Fibroblast of skin of scalp (primary cell): ENCODE measurements around the gene ARMC6. TPM values are rescaled to one million over a fixed set of nuclear protein-coding genes. Genes with fewer than 3 reads are reported as not detected.

Source experiments
- DNase-seq: peaks from one replicate; pipeline ENCODE4 v3.0.0-alpha.2; 2013
- polyA plus RNA-seq, 2 experiments: library from polyadenylated mRNA; unstranded; fragments of 120-200 nt; gene quantifications; one replicate each; pipeline ENCODE4 v1.2.1, GENCODE V29; 2013; ENCODE audit not compliant: insufficient read length in 2 of 2

The ARMC6 gene
- 35.7 TPM for polyA plus RNA-seq (2013, experiment 1 of 2; ENCODE audit: insufficient read length)
- polyA plus RNA-seq (2013, experiment 2 of 2; ENCODE audit: insufficient read length) = 33.4 TPM

DNA sequence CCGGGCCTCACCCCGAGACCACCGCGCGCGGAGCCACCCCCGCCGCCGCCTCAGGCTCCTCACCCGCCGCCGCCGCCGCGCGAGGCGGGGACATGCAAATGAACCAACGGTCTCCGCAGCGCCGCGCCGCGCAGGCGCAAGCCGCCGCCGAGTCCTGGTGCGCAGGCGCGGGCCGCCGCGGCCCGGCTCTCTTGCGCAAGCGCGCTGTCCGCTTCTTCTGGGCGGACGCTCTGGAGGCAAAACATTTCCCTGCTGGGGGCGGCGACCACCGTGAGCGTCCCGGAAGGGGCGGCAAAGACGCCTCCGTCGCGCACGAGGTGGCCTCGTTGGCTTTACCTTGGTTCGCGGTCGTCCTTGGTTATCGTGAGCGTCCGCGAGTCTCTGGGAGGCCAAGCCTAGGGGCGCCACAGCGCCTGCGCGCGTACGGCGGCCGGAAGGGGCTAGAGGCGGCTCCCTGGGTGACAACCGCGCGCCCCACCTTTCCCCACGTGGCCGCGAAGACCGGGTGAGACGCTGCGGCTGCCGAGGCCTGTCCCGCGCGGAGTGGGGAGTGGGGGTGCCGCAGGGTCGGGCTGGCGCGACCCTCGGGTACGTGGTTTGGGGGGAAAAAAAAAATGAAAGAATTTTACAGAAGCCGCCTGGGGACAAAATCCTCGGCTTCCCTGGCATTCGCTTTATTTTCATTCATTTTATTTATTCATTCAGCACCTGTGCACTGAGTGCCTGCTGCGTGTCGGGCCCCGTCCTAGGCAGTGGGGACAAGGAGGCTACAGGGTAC is at the start of gene ARMC6, which contains the start of gene SUGP2:
Gene ARMC6 (plus strand): TSS at position 178 of the 778 bp plus-strand sequence. CDS start 607 bp downstream, outside the sequence.
Gene SUGP2 (minus strand): TSS at position 92 of the 778 bp plus-strand sequence. CDS start 2,446 bp downstream, outside the sequence.
- DNase-seq = peak; percentile 87

GRCh38 chr19:18984251-18984650 is 49.2 kb upstream of the ARMC6 start:
- DNase-seq = no peak

- no peak for DNase-seq
Measured at GRCh38 chr19:18985257-18985656, 48.1 kb upstream of the ARMC6 start.

GRCh38 chr19:18987456-18987855 is 45.9 kb upstream of the ARMC6 start:
- no peak for DNase-seq

- DNase-seq = no peak
Measured at GRCh38 chr19:18989316-18989715, 44.1 kb upstream of the ARMC6 start.

DNA sequence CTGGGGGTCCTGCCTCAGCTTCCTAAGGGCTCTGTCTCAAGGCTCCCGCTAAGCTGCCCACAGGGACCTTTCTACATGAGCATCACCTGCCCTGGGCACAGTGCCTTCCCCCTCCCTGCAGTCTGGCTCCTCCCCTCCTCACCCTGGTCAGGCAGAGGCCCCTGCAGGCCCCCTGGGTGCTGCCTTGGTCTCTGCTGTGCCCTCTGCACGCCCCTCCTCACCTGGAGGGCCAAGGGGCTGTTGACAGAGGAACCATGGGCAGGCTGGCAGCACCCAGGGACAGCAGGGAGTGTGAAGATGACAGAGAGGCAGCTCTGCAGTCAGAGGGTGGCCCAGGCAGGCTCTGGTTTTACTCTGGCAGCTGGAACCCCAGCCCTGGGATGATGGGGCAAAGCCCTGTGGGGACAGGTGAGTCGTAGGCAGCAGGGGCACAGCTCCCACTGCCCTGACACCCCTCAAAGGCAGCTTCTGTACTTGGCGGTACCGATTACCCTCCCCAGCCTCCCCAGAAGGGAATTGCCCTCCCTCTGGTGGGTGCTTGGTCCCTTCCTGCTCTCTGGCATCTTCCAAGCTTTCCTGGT is 43.2 kb upstream of the ARMC6 start:
- no peak for DNase-seq

- no peak for DNase-seq
Measured at GRCh38 chr19:18991006-18991405, 42.4 kb upstream of the ARMC6 start.

- no peak for DNase-seq
Measured at GRCh38 chr19:18991468-18991867, 41.9 kb upstream of the ARMC6 start.

GRCh38 chr19:18992696-18993095 is 40.7 kb upstream of the ARMC6 start:
- DNase-seq = no peak

DNA sequence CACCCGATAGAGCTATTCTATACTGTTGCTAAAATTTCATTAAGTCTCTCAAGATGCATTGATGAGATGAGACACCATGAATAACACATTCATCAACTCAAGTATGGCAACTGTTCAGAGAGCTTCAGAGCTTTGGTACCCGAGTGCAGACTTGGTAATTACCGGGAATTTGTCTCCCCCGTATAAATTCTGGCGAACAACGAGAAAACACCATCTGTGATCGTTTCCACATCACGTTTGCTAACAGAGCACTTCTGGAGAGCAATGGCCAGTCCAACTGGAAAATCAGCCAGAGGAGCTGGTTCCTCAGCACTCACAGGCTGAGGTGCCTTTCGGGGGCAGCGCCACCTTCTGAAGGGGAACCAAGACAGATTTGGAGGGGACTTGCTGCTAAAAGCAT is 40.3 kb upstream of the ARMC6 start:
- DNase-seq = no peak

- peak; percentile 83 for DNase-seq
Measured at GRCh38 chr19:18995804-18996241, 37.6 kb upstream of the ARMC6 start.

- no peak for DNase-seq
Measured at GRCh38 chr19:18996351-18996750, 37.1 kb upstream of the ARMC6 start.

DNA sequence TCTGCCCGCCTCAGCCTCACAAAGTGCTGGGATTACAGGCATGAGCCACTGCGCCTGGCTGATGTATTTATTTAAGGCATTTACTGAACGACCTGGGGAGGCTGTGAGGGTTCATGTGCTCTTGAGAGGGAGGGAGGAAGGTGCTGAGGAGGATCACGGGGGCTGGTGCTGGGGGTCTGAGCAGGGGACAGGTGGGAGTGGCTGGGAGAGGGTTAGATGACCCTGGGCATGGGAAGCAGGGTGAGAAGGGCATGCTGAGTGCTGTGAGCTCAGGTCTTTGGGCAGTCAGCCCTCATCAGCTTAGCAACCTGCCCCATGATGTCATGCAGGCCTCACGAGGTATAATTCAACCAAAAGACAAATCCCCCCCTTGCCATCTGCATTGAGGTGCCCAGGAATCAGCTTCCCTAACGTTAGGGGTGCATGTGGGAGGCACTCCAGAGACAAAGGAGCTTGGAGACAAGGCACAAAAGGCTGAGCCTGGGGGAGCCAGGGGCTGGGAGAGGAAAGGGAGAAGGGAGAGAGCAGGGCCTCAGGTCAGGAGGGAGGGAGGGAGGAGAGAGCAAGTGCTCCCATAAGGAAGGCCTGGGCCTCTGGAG is 36.5 kb upstream of the ARMC6 start:
- no peak for DNase-seq

GRCh38 chr19:18998276-18998675 is 35.1 kb upstream of the ARMC6 start:
- DNase-seq = no peak

- DNase-seq = no peak
Measured at GRCh38 chr19:18999016-18999758, 34.2 kb upstream of the ARMC6 start.

- peak; percentile 7 for DNase-seq
Measured at GRCh38 chr19:18999896-19000620, 33.3 kb upstream of the ARMC6 start.

GRCh38 chr19:19004144-19004543 is 29.3 kb upstream of the ARMC6 start:
- DNase-seq = no peak

- DNase-seq = no peak
Measured at GRCh38 chr19:19006213-19006612, 27.2 kb upstream of the ARMC6 start.

DNA sequence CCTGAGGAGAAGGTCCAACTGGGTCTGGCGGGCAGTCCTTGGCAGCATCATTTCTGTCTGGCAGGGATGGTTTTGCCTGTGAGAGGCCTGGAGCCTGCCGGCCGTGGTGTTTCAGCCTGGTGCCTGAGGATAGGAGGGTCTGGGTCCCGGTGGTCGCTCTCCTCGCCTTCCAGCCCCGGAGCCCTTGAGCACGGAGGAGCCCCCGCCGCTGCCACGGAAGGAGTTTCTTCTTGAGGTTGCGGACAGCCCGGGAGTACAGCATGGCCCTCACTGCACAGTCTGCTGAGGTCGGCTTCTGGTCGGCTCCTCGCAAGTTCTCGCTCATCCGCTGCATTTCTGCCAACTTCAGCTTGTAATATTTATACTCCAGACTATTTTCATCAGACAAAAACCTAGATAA is 23.5 kb upstream of the ARMC6 start:
- DNase-seq = no peak

DNA sequence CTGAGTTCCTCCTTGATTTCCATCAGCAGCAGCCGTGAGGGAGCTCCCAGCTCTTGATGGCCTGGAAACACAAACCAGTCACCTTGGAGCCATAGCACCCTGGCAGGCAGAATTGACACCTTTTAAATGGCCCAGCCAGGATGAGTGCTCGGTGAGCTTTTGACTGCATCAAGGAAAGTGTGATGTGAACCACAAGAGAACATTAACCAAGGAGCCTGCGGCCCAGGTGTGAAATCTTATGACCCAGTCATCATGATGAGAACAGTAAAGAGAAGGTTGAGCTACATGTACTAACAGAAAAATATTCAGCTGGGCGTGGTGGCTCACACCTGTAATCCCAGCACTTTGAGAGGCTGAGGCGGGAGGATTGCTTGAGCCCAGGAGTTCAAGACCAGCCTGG is 22.9 kb upstream of the ARMC6 start:
- DNase-seq = no peak

DNA sequence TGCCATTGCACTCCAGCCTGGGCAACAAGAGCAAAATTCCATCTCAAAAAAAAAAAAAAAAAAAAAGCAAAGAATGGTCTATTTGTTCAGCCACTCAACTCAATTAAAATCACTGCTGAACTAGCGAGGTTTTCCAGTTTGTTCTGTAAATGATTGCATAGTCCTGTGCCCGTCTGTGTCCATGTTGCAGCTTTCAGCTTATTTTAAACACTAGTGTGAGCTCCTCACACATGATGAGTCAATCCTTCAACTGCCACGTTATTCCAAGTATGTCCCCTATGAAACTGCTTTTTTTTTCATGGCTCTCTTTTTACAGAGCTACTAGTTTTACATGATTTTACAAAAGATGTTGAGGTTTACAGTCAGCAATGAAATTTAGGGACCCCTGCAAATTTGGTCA is 12.3 kb upstream of the ARMC6 start:
- peak; percentile 67 for DNase-seq

GRCh38 chr19:19022380-19022961 is 10.9 kb upstream of the ARMC6 start:
- DNase-seq = no peak
